ENCODE data around the gene FMN1.
"Not testable (repeated sequence)": the region's sequence is repeated elsewhere in the genome, so short reads cannot be mapped to it uniquely, and the experiment has no call there.

The FMN1 gene

GRCh38 chr15:32953533-32953910 is 241.0 kb downstream of the FMN1 start:
- Histone ChIP-seq H3K27ac (no peak overlapping the region), H3K27me3 (peaks cover 15% of the 10 kb centered on the region), H3K4me3 (ENCODE audit: low read depth in 1 of 2, low read length in 1 of 2) (no peak overlapping the region), H3K4me1 (ENCODE audit: control insufficient read depth in 1 of 2, insufficient read depth in 1 of 2, low read depth in 1 of 2, low read length in 1 of 2) (no peaks in the 10 kb centered on the region), H3K9me3 (no peaks in the 10 kb centered on the region), H3K36me3 (no peaks in the 10 kb centered on the region)
- no peak for TF ChIP-seq CTCF (IDR thresholded peaks at IDR 0.05)

DNA sequence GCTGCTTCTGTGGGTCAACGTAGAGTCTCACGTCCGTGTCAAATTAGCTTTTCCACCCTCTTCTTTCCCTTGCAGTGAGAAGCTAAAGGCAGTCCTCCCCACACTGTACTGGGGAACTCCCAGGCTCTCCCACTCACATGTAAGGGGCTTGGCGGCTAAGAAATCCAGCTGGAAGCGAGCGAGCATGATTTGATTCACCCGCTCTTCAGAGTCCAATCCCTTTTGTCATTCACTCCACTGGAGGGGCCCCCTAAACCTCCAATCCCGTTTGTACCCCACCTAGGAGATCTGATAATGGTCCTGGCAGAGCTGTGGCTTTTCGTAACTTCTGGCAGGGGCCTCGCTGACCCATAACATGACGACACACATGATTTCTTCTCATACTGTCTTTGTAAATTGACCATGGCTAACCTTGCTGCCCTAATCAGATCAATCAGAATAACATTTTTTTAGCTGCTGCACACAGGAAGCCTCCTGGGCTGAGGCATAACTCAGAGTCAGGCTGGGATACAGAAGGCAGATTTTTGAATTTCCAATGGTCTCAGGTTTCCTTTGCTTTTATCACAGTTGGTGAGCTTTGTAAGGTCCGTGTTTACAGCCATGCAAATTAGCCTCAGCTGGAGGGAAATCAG is 241.5 kb downstream of the FMN1 start:
- no peak overlapping the region for H3K27ac ChIP-seq
- no peak for TF ChIP-seq CTCF (IDR thresholded peaks at IDR 0.05)
- no peak overlapping the region for H3K4me3 ChIP-seq (ENCODE audit: low read depth in 1 of 2, low read length in 1 of 2)

DNA sequence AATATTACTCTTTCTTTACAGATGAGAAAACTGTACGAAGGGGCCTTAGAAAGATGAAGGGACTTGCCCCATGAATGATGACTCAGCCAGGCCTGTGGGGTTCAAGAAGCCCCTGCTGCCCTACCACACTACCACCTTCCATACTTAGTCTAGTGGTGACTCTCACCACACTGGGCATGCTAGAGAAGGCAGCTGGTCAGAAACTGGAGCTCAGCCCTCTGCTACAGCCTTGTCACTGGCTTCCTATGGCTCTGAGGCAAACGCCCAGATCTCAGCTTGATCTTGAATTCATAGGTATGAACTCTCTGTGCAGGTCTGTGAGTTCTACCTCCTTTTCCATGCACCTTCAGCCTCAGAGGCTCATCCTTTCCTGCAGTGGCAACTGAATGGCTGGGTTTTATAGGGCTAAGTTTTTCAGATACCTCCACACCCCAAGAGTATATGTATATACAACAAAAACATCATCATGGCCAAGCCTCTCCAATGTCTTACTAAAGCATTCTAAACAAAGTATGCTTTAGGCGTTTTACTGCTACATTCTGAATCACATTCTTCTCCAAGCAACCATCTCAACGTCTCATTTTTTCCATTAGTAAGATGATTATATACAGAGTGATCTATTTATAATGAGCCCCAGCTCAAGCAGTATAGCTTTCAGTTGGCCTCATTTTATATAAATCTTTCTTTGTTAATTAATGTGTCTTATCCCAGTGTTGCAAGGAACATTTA is 242.6 kb downstream of the FMN1 start:
- H3K4me1 ChIP-seq (ENCODE audit: control insufficient read depth in 1 of 2, insufficient read depth in 1 of 2, low read depth in 1 of 2, low read length in 1 of 2) = no peaks in the 10 kb centered on the region
- no peak for TF ChIP-seq CTCF (IDR thresholded peaks at IDR 0.05)
- no peak overlapping the region for H3K27ac ChIP-seq
- no peaks in the 10 kb centered on the region for H3K36me3 ChIP-seq
- H3K4me3 ChIP-seq (ENCODE audit: low read depth in 1 of 2, low read length in 1 of 2) = no peak overlapping the region
- H3K9me3 ChIP-seq = no peaks in the 10 kb centered on the region
- peaks cover 14% of the 10 kb centered on the region for H3K27me3 ChIP-seq

More for the DNA sequence above, 241.5 kb downstream of the FMN1 start:
- H3K9me3 ChIP-seq = no peaks in the 10 kb centered on the region
- H3K36me3 ChIP-seq = no peaks in the 10 kb centered on the region
- H3K4me1 ChIP-seq (ENCODE audit: control insufficient read depth in 1 of 2, insufficient read depth in 1 of 2, low read depth in 1 of 2, low read length in 1 of 2) = no peaks in the 10 kb centered on the region
- peaks cover 15% of the 10 kb centered on the region for H3K27me3 ChIP-seq

- not testable (repeated sequence) for H3K27me3 ChIP-seq; H3K9me3 ChIP-seq; H3K4me1 ChIP-seq (ENCODE audit: control insufficient read depth in 1 of 2, insufficient read depth in 1 of 2, low read depth in 1 of 2, low read length in 1 of 2); H3K36me3 ChIP-seq; H3K27ac ChIP-seq; H3K4me3 ChIP-seq (ENCODE audit: low read depth in 1 of 2, low read length in 1 of 2)
Observed at GRCh38 chr15:32950051-32950450, 244.5 kb downstream of the FMN1 start.

DNA sequence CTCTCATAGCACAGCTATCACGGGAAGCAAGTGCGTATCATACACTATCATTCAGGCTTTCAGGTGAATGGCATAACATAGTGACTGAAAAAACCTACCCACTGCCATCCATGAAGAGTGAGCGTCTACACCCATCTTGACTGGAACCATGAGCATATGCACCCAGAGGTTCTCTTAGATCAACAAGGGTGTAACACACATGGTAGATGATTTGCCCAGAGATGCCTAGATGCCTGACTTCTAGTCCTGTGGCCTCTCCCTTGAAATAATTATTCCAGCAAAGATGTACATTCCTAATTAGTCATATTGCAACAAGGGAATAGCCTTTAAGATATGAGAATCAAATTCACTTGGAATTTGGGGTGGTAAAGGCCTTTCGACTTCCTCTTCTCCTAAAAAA is 248.3 kb downstream of the FMN1 start:
- TF ChIP-seq CTCF (IDR thresholded peaks at IDR 0.05) = no peak
- Histone ChIP-seq H3K4me1 (ENCODE audit: control insufficient read depth in 1 of 2, insufficient read depth in 1 of 2, low read depth in 1 of 2, low read length in 1 of 2) (no peaks in the 10 kb centered on the region), H3K27ac (no peak overlapping the region), H3K4me3 (ENCODE audit: low read depth in 1 of 2, low read length in 1 of 2) (no peak overlapping the region), H3K27me3 (no peaks in the 10 kb centered on the region), H3K9me3 (no peaks in the 10 kb centered on the region), H3K36me3 (no peaks in the 10 kb centered on the region)

DNA sequence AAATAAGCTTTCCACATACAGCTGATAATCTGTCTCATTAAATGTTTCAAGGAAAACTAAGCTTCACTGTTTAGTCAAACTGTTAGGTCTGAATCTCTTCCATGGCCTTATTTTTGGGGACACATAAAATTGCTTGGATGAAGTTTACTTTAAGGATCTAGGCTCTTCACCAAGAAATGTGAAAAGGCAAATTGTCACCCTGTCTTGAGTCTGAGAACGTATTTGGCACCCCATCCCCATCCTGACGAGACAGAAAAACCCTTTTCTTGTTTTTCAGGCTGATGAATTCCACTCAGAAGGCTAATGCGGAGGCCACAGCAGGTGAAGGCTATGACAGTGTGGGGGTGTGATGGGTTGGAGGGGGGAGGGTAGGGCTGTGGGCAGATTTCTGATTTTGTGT is 250.1 kb downstream of the FMN1 start:
- Histone ChIP-seq H3K4me1 (ENCODE audit: control insufficient read depth in 1 of 2, insufficient read depth in 1 of 2, low read depth in 1 of 2, low read length in 1 of 2) (no peaks in the 10 kb centered on the region), H3K27me3 (peaks cover 6% of the 10 kb centered on the region), H3K27ac (no peak overlapping the region), H3K4me3 (ENCODE audit: low read depth in 1 of 2, low read length in 1 of 2) (no peak overlapping the region), H3K9me3 (no peaks in the 10 kb centered on the region), H3K36me3 (no peaks in the 10 kb centered on the region)
- TF ChIP-seq CTCF (IDR thresholded peaks at IDR 0.05) = no peak
